Activated T-helper 1 cell treated with anti-CD3 and anti-CD28 coated beads, Interleukin-2, amount 50 U/mL, for 16 hours (primary cell): Measurements from ENCODE around the gene DENND2A.

Source experiments
- DNase-seq, 2 donors: peaks; one replicate each; pipeline ENCODE4 v3.0.0-alpha.2; 2020; ENCODE audit warnings: low read depth in 1 of 2, low spot score in 1 of 2

DENND2A gene

DNA sequence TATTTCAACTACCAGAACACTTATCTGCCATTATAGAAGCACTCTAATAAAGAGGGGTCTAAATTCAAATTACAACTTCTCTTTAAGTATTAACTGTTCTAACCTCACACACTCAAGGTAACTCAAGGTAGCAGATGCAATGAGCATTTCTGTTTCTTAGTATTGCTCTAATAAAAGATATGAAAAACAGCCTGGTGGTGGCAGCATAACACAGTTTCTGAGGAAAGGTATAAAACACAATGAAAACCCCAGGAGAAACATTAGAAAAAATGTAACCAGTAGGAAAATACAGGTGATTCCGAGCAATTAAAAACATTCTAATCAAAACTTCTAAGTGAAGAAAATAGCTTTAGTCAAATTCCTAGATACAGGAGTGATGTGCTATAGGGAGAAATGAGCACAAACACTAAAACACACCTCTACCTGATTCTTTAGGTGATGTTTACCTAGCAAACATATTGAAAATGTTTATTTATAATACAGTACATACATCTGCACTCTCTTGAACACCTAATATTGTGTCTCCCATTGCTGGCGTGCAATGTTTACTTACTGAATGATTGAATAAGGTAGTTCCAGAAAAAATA lies 164.8 kb downstream of the DENND2A start:
- DNase-seq = no peak
